Dedifferentiated amniotic fluid mesenchymal stem cell (primary cell): ENCODE measurements around the gene ARMC8.
"Not testable (repeated sequence)": the region's sequence is repeated elsewhere in the genome, so short reads cannot be mapped to it uniquely, and the experiment has no call there.

ENCODE experiments used
- DNase-seq: peaks from one replicate; pipeline ENCODE4 v3.0.0-alpha.2; 2016; ENCODE audit errors: extremely low spot score

The ARMC8 gene

GRCh38 chr3:138187296-138188012 is at the start of gene ARMC8:
Gene ARMC8, plus strand, starts transcription at chr3:138187301. Its CDS starts 254 bp downstream, at chr3:138187555.
- peak; percentile 83 for DNase-seq

GRCh38 chr3:138137861-138138260 is 49.2 kb upstream of the ARMC8 start:
- no peak for DNase-seq

GRCh38 chr3:138139691-138140090 is 47.4 kb upstream of the ARMC8 start:
- no peak for DNase-seq

GRCh38 chr3:138140940-138141339 is 46.2 kb upstream of the ARMC8 start:
- no peak for DNase-seq

GRCh38 chr3:138142181-138142580 is 44.9 kb upstream of the ARMC8 start:
- DNase-seq: not testable (repeated sequence)

- no peak for DNase-seq
These were observed 38.6 kb upstream of the ARMC8 start for GRCh38 chr3:138148503-138148902.

GRCh38 chr3:138154534-138154933 is 32.6 kb upstream of the ARMC8 start:
- no peak for DNase-seq

GRCh38 chr3:138157743-138158142 is 29.4 kb upstream of the ARMC8 start:
- no peak for DNase-seq

GRCh38 chr3:138165061-138165460 is 22.0 kb upstream of the ARMC8 start:
- DNase-seq: no peak

- no peak for DNase-seq
These were observed 14.5 kb upstream of the ARMC8 start for GRCh38 chr3:138172625-138173024.

- no peak for DNase-seq
These were observed 13.2 kb upstream of the ARMC8 start for GRCh38 chr3:138173769-138174420.

- DNase-seq: peak; percentile 87
These were observed 12.5 kb upstream of the ARMC8 start, which contains the start of gene DBR1 for GRCh38 chr3:138174421-138175131. Gene DBR1, minus strand, starts transcription at chr3:138174921. Its CDS starts 126 bp downstream, at chr3:138174795.

- DNase-seq: no peak
These were observed 6.6 kb upstream of the ARMC8 start for GRCh38 chr3:138180375-138181029.

GRCh38 chr3:138184994-138185393 is 2.1 kb upstream of the ARMC8 start:
- DNase-seq: no peak

- no peak for DNase-seq
These were observed 880 bp upstream of the ARMC8 start for GRCh38 chr3:138186221-138186620.

- DNase-seq: no peak
These were observed 252 bp upstream of the ARMC8 start for GRCh38 chr3:138186803-138187295.

- DNase-seq: no peak
These were observed 1.1 kb downstream of the ARMC8 start for GRCh38 chr3:138188013-138188730.

GRCh38 chr3:138195481-138195880 is 8.4 kb downstream of the ARMC8 start:
- DNase-seq: no peak

GRCh38 chr3:138196023-138196422 is 8.9 kb downstream of the ARMC8 start:
- DNase-seq: no peak

- no peak for DNase-seq
These were observed 10.0 kb downstream of the ARMC8 start for GRCh38 chr3:138197058-138197457.

- no peak for DNase-seq
These were observed 10.4 kb downstream of the ARMC8 start for GRCh38 chr3:138197524-138197923.
